AG09309 (cell line): ENCODE results near the gene SLC23A3.

Experiments
- DNase-seq: peaks from one replicate; pipeline ENCODE4 v3.0.0-alpha.2; 2010; ENCODE audit warnings: low read depth
- H3K4me3 ChIP-seq: 2 replicates; pipeline ENCODE4 v1.5.1; 2011; ENCODE audit warnings: mild to moderate bottlenecking, low read depth, low read length, moderate library complexity; ENCODE audit not compliant: control insufficient read depth
- TF ChIP-seq, protein P1 (sequence below): IDR thresholded peaks from 2 replicates; pipeline ENCODE4 v1.5.1; 2011; ENCODE audit warnings: mild to moderate bottlenecking, low read depth, low read length, inconsistent platforms; ENCODE audit not compliant: insufficient read depth, control insufficient read depth; ENCODE audit errors: missing control alignments

The SLC23A3 gene

DNA sequence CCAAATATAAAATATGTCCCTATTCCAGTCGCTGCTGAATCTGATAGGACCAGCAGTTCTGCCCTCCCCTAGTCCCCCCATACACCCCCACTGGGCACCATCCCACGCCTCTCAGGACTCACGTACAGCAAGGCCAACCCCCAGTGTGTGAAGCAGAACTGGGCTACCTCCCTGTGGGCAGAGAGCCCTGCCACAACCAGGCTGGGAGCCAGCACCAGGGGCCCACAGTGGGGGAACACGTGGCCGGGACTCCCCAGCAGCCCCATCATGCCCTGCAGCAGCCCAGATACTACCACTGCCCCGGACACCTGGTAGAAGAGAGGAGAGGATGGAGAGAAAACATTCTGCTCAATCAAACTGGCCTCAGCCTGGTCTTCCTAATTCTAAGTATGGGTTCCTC lies 1.3 kb downstream of the SLC23A3 start:
- DNase-seq, result no peak

DNA sequence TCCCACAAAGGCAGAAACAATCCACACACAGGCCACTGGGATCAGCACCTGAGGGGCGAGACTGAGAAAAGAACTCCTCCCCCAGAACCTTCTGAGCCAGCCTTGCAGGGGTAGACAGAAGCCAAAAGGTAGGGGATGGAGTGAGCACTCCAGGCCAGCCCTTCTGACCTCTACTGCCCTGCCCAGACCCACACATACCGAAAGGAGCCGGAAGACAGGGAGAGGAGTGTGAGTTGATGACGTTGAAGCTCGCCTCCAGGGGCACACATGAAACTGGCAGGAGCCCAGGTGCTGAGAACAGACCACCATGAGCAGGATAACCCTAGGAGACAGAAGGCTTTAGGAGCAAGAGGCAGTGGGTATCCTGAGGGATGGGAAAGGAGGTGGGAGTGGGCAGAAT lies 1.8 kb downstream of the SLC23A3 start:
- TF ChIP-seq, protein P1, sequence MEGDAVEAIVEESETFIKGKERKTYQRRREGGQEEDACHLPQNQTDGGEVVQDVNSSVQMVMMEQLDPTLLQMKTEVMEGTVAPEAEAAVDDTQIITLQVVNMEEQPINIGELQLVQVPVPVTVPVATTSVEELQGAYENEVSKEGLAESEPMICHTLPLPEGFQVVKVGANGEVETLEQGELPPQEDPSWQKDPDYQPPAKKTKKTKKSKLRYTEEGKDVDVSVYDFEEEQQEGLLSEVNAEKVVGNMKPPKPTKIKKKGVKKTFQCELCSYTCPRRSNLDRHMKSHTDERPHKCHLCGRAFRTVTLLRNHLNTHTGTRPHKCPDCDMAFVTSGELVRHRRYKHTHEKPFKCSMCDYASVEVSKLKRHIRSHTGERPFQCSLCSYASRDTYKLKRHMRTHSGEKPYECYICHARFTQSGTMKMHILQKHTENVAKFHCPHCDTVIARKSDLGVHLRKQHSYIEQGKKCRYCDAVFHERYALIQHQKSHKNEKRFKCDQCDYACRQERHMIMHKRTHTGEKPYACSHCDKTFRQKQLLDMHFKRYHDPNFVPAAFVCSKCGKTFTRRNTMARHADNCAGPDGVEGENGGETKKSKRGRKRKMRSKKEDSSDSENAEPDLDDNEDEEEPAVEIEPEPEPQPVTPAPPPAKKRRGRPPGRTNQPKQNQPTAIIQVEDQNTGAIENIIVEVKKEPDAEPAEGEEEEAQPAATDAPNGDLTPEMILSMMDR, result no peak
- no peak for DNase-seq
- no peak overlapping the region for H3K4me3 ChIP-seq

More for the DNA sequence above, 1.3 kb downstream of the SLC23A3 start:
- TF ChIP-seq, protein P1, result no peak
- no peak overlapping the region for H3K4me3 ChIP-seq

DNA sequence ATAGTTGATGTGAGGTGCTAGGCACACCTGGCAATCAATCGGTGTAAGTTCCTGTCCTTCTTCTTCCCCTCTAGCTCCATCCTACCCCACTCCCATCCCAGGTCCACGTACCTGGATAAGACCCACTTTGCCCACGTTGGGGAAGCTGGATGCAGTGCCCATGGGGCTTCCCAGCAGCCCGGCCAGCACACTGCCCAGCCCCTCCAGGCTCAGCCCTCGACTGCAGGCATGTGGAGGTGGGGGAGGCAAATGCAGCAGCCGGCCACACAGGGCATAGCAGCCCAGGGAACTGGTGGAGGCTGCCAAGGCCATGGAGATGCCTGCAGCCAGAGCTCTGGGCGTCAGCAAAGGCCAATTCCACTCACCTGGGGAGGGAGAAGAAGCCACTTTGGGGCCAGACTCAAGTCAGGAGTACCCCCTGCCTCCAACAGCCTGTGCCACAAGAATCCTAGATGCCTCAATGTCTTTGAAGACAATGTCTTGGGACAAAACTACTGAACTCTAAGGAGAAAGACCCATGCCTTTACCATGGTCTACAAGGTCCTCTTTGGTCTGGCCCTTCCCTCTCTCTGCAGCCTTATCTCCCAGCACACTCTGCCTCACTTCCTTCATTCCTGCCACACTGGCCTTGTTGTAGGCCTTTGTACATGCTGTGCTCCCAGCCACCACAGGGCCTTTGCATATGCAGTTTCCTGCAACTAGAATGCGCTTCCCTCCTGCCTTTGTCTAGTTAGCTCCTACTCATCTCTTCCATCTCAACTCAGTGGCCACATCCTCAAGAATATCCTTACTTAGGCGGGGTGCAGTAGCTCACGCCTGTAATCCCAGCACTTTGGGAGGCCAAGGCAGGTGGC lies 4.5 kb downstream of the SLC23A3 start:
- TF ChIP-seq, protein P1, result no peak
- DNase-seq, result no peak
- H3K4me3 ChIP-seq, result no peak overlapping the region

DNA sequence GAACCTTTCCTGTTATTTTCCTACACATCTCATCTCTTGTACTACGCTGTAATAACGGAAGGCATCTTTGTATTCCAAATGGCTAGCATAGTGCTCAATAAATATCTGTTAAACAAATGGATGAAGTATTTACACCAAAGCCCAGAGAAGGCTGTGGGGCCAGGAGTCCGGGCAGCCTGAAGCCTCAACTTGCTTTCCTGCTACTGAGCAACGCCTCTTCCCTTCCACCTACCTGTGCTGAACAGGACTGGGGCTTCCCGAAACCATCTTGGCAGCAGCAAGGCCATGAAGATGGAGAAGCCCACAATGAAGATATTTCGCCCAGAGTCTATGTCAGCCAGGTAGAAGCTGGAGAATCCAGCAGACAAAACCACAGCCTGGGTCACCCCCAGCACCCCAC lies 6.7 kb downstream of the SLC23A3 start:
- H3K4me3 ChIP-seq, result no peak overlapping the region
- DNase-seq, result no peak
- TF ChIP-seq, protein P1, result no peak

DNA sequence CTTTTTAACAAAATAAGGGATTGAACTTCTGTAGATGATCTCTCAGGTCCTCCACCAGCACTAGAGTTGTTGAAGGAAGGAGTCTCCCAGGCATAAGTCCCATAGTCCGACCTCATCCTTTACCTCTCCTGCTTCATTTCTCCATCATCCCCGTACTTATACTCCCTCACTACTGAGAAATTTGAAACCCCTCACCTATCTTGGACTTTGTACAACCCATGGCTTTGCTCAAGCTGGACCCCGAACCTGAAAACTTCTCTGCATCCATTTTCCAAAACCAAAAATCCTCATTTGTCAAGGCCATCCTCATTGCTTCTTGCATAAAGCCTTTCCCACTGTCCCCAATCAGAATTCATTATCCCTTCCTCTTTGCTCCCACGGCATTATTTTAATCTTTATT lies 8.7 kb downstream of the SLC23A3 start:
- peak overlapping the region; percentile 66 for H3K4me3 ChIP-seq
- TF ChIP-seq, protein P1, result no peak
- no peak for DNase-seq

DNA sequence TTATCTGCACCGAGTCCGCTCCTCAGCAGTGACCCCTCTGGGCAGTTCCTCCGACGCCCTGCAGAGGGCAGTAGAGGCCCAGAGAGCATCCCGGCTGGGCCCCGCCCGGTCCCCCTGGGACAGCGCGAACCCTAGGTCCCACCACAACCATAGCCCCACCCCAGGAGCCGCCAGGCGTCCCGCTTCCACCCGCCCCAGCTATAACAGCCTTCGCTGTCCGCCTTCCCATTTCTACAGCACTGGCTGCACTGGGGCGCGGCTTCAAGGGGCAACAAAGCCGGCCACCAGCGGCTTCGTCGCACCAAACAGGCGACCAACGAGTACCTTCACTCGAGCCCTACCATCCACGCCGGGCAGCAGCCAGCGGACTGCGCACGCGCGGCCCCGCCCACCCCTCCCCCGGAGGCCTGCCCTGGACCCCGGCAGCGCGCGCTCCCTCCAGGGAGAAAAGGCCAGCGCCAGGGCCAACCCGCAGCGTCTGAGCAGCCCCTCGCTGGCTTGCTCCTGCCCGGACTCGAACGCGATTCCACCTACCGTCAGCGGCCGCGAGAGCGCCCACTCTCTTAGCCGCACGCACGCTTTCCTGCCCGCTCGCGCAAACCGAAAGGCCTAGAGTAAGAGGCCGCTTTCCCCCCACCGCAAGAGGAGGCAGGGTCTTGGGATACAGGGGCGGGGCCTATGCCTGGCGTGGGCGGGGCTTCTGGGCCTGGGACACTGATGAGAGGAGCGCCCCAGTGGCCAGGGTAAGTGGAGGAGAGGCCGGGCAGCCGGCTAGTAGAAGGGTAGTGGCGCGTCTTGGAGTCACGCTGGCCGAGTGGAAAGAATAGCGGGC lies 9.4 kb downstream of the SLC23A3 start, which contains the start of gene NHEJ1:
TSS of gene NHEJ1 (minus strand) at position 630 of the 832 bp plus-strand sequence. CDS start 2,453 bp downstream, outside the sequence.
- peak; percentile 72 for DNase-seq
- TF ChIP-seq, protein P1, result peak; percentile 99
- peak within 1 kb of the TSS; percentile 66 for H3K4me3 ChIP-seq
